Measurements from ENCODE around the gene MERTK. TPM values are rescaled to one million over a fixed set of nuclear protein-coding genes. Genes with fewer than 3 reads are reported as not detected.

MERTK gene
- total and polyA plus RNA-seq, 11 donors, result 1.9 to 15.2 (median 4.7) TPM

DNA sequence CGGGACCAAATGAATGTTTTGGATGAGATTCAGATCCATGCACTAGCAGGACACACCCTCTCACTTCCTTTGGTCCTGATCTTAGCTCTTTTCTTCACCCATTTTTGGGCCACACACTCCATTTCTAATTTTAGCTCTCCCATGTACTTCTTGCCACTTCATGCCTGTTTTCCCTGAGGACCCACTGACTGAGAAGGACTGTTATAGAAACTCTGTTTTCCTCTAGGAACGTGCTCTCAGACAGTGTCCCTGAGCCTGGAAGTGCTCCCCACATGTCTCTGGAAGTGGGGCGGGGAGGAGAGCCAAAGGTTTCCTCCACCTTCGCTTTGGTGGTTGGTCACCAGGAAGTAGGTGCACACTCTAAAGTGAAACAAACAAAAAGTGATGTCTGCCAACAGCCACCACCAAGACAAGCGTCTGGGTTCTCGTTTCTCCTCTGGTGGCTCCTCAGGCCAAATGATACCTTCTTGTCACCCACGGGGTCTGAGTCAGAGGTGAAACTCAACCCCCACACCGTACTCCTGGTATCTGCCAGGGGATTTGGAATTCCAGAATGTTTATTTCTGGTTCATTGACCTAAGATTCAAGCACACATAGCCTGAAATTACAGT lies 74.7 kb downstream of the MERTK start:
- Histone ChIP-seq H3K4me3 (peak overlapping the region in 1 of 12 donors; percentile 1), H3K4me1 (peaks cover 0 to 18% (median 14%) of the 10 kb centered on the region in 12 donors), H3K27ac (peak overlapping the region in 7 of 12 donors; percentile 37 to 62 (median 54)), H3K9me3 (peaks cover 0 to 13% (median 0%) of the 10 kb centered on the region in 12 donors), H3K27me3 (no peaks in the 10 kb centered on the region), H3K36me3 (peaks cover 0 to 44% (median 19%) of the 10 kb centered on the region in 9 donors)
- intact Hi-C loops (cut with DNase I), result loop anchor here in 3 of 10 donors (5.0 to 10.0 kb wide), 2 partner anchors 68 to 76 kb away; partner anchors contain the start of gene MERTK (in 1 of the 3)
- peak in 1 of 5 donors; percentile 13 for DNase-seq
- peak; percentile 50 to 67 (median 58) for ATAC-seq
- WGBS, 4 donors, result 28 to 45% (median 39%) methylated on average over 8 of the region's 8 CpGs
- TF ChIP-seq, protein P1, sequence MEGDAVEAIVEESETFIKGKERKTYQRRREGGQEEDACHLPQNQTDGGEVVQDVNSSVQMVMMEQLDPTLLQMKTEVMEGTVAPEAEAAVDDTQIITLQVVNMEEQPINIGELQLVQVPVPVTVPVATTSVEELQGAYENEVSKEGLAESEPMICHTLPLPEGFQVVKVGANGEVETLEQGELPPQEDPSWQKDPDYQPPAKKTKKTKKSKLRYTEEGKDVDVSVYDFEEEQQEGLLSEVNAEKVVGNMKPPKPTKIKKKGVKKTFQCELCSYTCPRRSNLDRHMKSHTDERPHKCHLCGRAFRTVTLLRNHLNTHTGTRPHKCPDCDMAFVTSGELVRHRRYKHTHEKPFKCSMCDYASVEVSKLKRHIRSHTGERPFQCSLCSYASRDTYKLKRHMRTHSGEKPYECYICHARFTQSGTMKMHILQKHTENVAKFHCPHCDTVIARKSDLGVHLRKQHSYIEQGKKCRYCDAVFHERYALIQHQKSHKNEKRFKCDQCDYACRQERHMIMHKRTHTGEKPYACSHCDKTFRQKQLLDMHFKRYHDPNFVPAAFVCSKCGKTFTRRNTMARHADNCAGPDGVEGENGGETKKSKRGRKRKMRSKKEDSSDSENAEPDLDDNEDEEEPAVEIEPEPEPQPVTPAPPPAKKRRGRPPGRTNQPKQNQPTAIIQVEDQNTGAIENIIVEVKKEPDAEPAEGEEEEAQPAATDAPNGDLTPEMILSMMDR (IDR thresholded peaks at IDR 0.05), result no peak
- no peak for TF ChIP-seq POLR2A (IDR thresholded peaks at IDR 0.05)

DNA sequence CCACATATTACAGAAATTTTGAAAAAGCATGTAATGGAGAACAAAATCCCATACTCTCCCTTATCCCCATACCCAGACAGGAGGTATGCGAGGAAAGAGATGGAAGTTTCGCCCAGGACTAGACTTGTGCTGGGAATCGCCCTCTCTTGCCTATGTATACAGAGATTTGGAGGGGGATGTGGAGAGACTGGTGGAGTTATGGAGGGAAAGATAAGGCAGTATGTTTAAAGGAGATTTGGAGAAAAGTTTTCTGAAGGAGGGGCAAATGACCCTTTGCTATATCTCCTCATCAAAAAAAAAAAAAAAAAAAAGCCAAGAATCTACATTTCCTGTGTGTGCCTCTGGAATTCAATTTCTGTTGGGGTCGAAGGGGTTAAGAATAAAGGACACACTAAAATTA lies 75.3 kb downstream of the MERTK start:
- Histone ChIP-seq H3K9me3 (peaks cover 0 to 13% (median 0%) of the 10 kb centered on the region in 12 donors), H3K4me3 (no peak overlapping the region), H3K36me3 (peaks cover 0 to 44% (median 12%) of the 10 kb centered on the region in 9 donors), H3K27me3 (no peaks in the 10 kb centered on the region), H3K27ac (peak overlapping the region in 5 of 12 donors; percentile 22 to 62 (median 56)), H3K4me1 (peaks cover 0 to 18% (median 14%) of the 10 kb centered on the region in 12 donors)
- TF ChIP-seq, protein P1 (IDR thresholded peaks at IDR 0.05), result no peak
- no peak for TF ChIP-seq POLR2A (IDR thresholded peaks at IDR 0.05)
- ATAC-seq, result no peak
- DNase-seq, result no peak
- intact Hi-C loops (cut with DNase I), result loop anchor here in 3 of 10 donors (5.0 to 10.0 kb wide), 2 partner anchors 69 to 76 kb away; partner anchors contain the start of gene MERTK (in 1 of the 3)
- WGBS, 4 donors, result 84 to 92% (median 89%) methylated on average over 4 of the region's 4 CpGs

DNA sequence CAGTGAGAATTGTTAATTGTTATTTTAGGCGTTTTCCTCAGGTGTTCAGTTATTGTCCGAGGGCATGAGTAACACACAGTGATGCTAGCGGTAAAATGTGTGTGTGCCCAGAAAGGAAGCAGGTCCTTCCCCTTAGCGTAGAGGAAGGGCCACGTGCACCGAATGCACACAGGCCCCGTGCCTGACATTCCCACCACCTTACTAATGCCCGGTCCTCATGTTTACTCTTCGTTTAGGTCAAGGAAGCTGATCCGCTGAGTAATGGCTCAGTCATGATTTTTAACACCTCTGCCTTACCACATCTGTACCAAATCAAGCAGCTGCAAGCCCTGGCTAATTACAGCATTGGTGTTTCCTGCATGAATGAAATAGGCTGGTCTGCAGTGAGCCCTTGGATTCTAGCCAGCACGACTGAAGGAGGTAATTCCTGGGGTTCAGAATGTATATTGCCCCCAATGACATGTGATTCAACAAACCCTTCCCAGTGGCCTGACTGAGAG lies 76.7 kb downstream of the MERTK start:
- ATAC-seq (no peak), DNase-seq (no peak)
- TF ChIP-seq POLR2A (IDR thresholded peaks at IDR 0.05), result no peak
- TF ChIP-seq, protein P1 (IDR thresholded peaks at IDR 0.05), result no peak
- Histone ChIP-seq H3K9me3 (peaks cover 0 to 13% (median 0%) of the 10 kb centered on the region in 12 donors), H3K4me1 (peaks cover 0 to 20% (median 14%) of the 10 kb centered on the region in 12 donors), H3K27ac (no peak overlapping the region), H3K27me3 (no peaks in the 10 kb centered on the region), H3K4me3 (no peak overlapping the region), H3K36me3 (peaks cover 0 to 42% (median 7%) of the 10 kb centered on the region in 9 donors)
- intact Hi-C loops (cut with DNase I), result loop anchor here in 2 of 10 donors (10.0 kb wide), 1 partner anchor 70 kb away; no protein-coding TSS in a partner anchor
- 76 to 89% (median 78%) methylated on average over 11 of the region's 11 CpGs for WGBS, 4 donors

DNA sequence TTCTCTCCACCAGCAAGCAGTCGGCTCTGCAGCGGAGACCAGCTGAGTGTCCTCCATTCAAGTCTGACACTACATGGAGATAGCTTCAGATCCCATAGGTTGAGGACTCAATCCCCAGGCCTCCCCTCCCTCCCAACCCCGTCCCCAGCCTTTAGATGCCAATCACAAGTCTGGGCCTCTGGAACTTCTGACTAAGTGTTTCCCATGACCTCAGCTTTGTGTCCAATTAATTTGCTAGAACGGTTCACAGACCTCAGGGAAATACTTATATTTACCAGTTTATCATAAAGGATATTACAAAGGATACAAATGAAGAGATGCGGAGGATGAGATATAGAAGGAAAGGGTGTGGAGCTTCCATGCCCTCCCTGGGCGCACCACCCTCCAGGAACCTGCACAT lies 77.4 kb downstream of the MERTK start:
- Histone ChIP-seq H3K27me3 (no peaks in the 10 kb centered on the region), H3K4me1 (peaks cover 0 to 20% (median 14%) of the 10 kb centered on the region in 12 donors), H3K36me3 (peaks cover 0 to 42% (median 10%) of the 10 kb centered on the region in 9 donors), H3K27ac (no peak overlapping the region), H3K4me3 (no peak overlapping the region), H3K9me3 (peaks cover 0 to 13% (median 0%) of the 10 kb centered on the region in 12 donors)
- TF ChIP-seq POLR2A (IDR thresholded peaks at IDR 0.05), result no peak
- TF ChIP-seq, protein P1 (IDR thresholded peaks at IDR 0.05), result no peak
- intact Hi-C loops (cut with DNase I), result loop anchor here in 2 of 10 donors (10.0 kb wide), 1 partner anchor 71 kb away; no protein-coding TSS in a partner anchor
- 69 to 96% (median 84%) methylated on average over 6 of the region's 6 CpGs for WGBS, 4 donors
- ATAC-seq (no peak), DNase-seq (no peak)
